H1 (cell line): Measurements from ENCODE around the gene TP53RK. TPM values are rescaled to one million over a fixed set of nuclear protein-coding genes. Genes with fewer than 3 reads are reported as not detected.

Experiments used
- BCL11A ChIP-seq, 2 experiments: IDR thresholded peaks; one replicate each; pipeline ENCODE4 v1.6.1; 2011; ENCODE audit warnings: low read depth in 2 of 2, low read length in 2 of 2, mild to moderate bottlenecking in 2 of 2
- BRCA1 ChIP-seq: IDR thresholded peaks from 2 replicates; pipeline ENCODE4 v1.6.1; 2012; ENCODE audit warnings: low read depth, low read length, improper control_type of control experiment
- CBX5 ChIP-seq: fragments of 300-800, 300-1000 bp; sonication (generic); IDR thresholded peaks from 2 replicates; pipeline ENCODE4 v1.7.1; 2016; ENCODE audit warnings: antibody characterized with exemption, low read length, low read depth
- CBX8 ChIP-seq: fragments of 300-800, 300-1000 bp; sonication (generic); IDR thresholded peaks from 2 replicates; pipeline ENCODE4 v1.7.1; 2016; ENCODE audit warnings: low read depth, low read length, borderline replicate concordance
- CHD1 ChIP-seq: IDR thresholded peaks from 2 replicates; pipeline ENCODE4 v1.6.1; 2012; ENCODE audit warnings: low read depth, low read length, improper control_type of control experiment
- CHD2 ChIP-seq: IDR thresholded peaks from 2 replicates; pipeline ENCODE4 v1.6.1; 2012; ENCODE audit warnings: low read length, improper control_type of control experiment
- EGR1 ChIP-seq: IDR thresholded peaks from 2 replicates; pipeline ENCODE4 v1.6.1; 2011; ENCODE audit warnings: low read depth, low read length, borderline replicate concordance
- EP300 ChIP-seq, 2 experiments: IDR thresholded peaks; 1 replicate in 1 of 2; 2 replicates in 1 of 2; pipeline ENCODE4 v1.6.1; 2011 to 2012; ENCODE audit warnings: low read depth in 2 of 2, low read length in 2 of 2, mild to moderate bottlenecking in 2 of 2, borderline replicate concordance in 1 of 2, inconsistent platforms in 1 of 2, moderate library complexity in 1 of 2
- EZH2 ChIP-seq: fragments of 200-600 bp; sonication (generic); IDR thresholded peaks from 2 replicates; pipeline ENCODE4 v1.7.1; 2012; ENCODE audit warnings: low read depth, mild to moderate bottlenecking, moderate library complexity, low read length, inconsistent platforms; ENCODE audit not compliant: severe bottlenecking
- FOSL1 ChIP-seq: IDR thresholded peaks from 2 replicates; pipeline ENCODE4 v1.6.1; 2011; ENCODE audit warnings: mild to moderate bottlenecking, low read depth, low read length, moderate library complexity; ENCODE audit not compliant: insufficient read depth
- HDAC2 ChIP-seq, 2 experiments: fragments of 300-600 bp in 1 of 2; sonication (generic) in 1 of 2; IDR thresholded peaks; 2 replicates each; pipeline ENCODE4 v1.6.1; 2011 to 2012; ENCODE audit warnings: low read depth in 2 of 2, low read length in 2 of 2, mild to moderate bottlenecking in 2 of 2, moderate library complexity in 2 of 2, borderline replicate concordance in 1 of 2, inconsistent platforms in 1 of 2
- KDM1A ChIP-seq: fragments of 200-600, 300-600 bp; sonication (generic); IDR thresholded peaks from 2 replicates; pipeline ENCODE4 v1.7.1; 2016; ENCODE audit warnings: mild to moderate bottlenecking, low read length, borderline replicate concordance
- KDM5A ChIP-seq: fragments of 200-600 bp; IDR thresholded peaks from 2 replicates; pipeline ENCODE4 v1.7.1; 2012; ENCODE audit warnings: mild to moderate bottlenecking, low read length, inconsistent platforms, mixed read lengths
- MAFK ChIP-seq: IDR thresholded peaks from 2 replicates; pipeline ENCODE4 v1.6.1; 2012; ENCODE audit warnings: low read depth, mild to moderate bottlenecking, improper control_type of control experiment, low read length
- NANOG ChIP-seq: IDR thresholded peaks from 2 replicates; pipeline ENCODE4 v1.6.1; 2011; ENCODE audit warnings: low read length, low read depth, mild to moderate bottlenecking, inconsistent platforms; ENCODE audit not compliant: insufficient read depth, poor library complexity, severe bottlenecking
- POLR2A ChIP-seq, 2 experiments: IDR thresholded peaks; 1 replicate in 1 of 2; 2 replicates in 1 of 2; pipeline ENCODE4 v1.6.1; 2011; ENCODE audit warnings: low read depth in 2 of 2, low read length in 2 of 2, mild to moderate bottlenecking in 2 of 2; ENCODE audit errors: control extremely low read depth in 1 of 2
- POLR2AphosphoS5 ChIP-seq: IDR thresholded peaks from 2 replicates; pipeline ENCODE4 v1.6.1; 2011; ENCODE audit warnings: low read depth, low read length
- POU5F1 ChIP-seq: IDR thresholded peaks from 2 replicates; pipeline ENCODE4 v1.6.1; 2011; ENCODE audit warnings: low read depth, mild to moderate bottlenecking, low read length, moderate library complexity
- RNF2 ChIP-seq: fragments of 200-900, 300-1000 bp; sonication (generic); IDR thresholded peaks from 2 replicates; pipeline ENCODE4 v1.7.1; 2016; ENCODE audit warnings: borderline replicate concordance, low read depth, mild to moderate bottlenecking, antibody characterized with exemption, low read length; ENCODE audit not compliant: poor library complexity, severe bottlenecking; ENCODE audit errors: missing control alignments
- RXRA ChIP-seq: IDR thresholded peaks from 2 replicates; pipeline ENCODE4 v1.6.1; 2011; ENCODE audit warnings: low read depth, mild to moderate bottlenecking, low read length, moderate library complexity; ENCODE audit not compliant: insufficient read depth
- SP2 ChIP-seq: IDR thresholded peaks from 2 replicates; pipeline ENCODE4 v1.6.1; 2012; ENCODE audit warnings: mild to moderate bottlenecking, low read length, inconsistent platforms
- SUZ12 ChIP-seq: fragments of 200-600 bp; sonication (generic); IDR thresholded peaks from 2 replicates; pipeline ENCODE4 v1.6.1; 2012; ENCODE audit warnings: mild to moderate bottlenecking, inconsistent platforms, low read length, moderate library complexity, mixed read lengths
- TAF1 ChIP-seq: IDR thresholded peaks from 2 replicates; pipeline ENCODE4 v1.6.1; 2011; ENCODE audit warnings: mild to moderate bottlenecking, low read depth, low read length
- TBP ChIP-seq: IDR thresholded peaks from 2 replicates; pipeline ENCODE4 v1.6.1; 2011; ENCODE audit warnings: low read depth, low read length, improper control_type of control experiment
- polyA plus RNA-seq, 7 experiments: library from polyadenylated mRNA; depleted of rRNA in 3 of 7; stranded (reverse) in 5 of 7; unstranded in 2 of 7; fragments of >200 nt in 5 of 7; fragments of 200-250 nt in 2 of 7; gene quantifications; 1 replicate in 5 of 7; 2 replicates in 1 of 7; 4 replicates in 1 of 7; pipeline versions ENCODE4 v1.2.1 to v1.2.3, GENCODE V29; 2011 to 2013; ENCODE audit warnings: missing spikeins in 2 of 7, mixed read lengths in 2 of 7
- total RNA-seq: library from RNA; stranded (reverse); fragmentation: NEBNext Ultra II Directional; extraction: Animal tissue kit (Norgen Biotek cat#: 25700); gene quantifications from 2 replicates; pipeline ENCODE4 v1.2.1, GENCODE V29; 2021

The TP53RK gene
- total and polyA plus RNA-seq, 2 of the 8 experiments (the other 6 are each of a cell fraction or from before 2014, with no cell fraction given): 8.5 to 16.3 TPM

DNA sequence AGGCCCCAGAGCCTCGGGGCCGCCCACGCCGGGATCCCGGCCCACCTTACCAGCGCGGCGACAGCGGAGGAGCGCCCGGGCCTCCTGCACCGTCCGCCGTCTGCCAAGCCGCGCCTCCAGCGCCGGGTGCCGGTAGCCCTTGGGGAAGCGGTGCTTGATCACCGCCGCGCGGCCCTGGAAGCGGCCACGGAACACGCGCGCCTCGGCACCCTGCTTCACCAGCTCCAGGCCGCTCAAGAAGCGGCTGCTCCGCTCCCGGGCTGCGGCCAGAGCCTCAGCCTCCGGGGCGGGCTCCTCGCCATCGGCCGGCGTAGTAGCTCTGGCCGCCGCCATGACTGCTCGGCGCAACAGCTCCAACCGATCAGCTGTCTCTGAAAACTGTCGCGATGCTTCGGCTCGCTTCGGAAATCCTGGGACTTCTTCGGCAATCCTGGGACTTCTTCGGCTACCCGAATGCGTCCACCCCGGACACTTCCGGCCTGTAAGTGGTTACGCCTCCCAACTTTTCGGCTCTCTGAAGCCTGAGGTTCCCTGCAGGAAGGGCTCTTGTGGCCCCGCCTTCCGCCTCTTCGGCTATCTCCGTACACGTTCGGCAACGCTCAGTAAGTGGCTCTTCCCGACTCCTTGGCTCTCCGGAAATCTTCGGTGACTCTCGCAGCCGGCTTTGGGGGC is at the start of gene TP53RK (continued):
- TF ChIP-seq HDAC2 (IDR thresholded peaks at IDR 0.05; ENCODE audit: borderline replicate concordance in 1 of 2, low read depth in 2 of 2, low read length in 2 of 2): no peak
- TF ChIP-seq FOSL1: no peak
- TF ChIP-seq BCL11A (IDR thresholded peaks at IDR 0.05; ENCODE audit: low read depth in 2 of 2, low read length in 2 of 2): no peak
- TF ChIP-seq EP300 (IDR thresholded peaks at IDR 0.05; ENCODE audit: borderline replicate concordance in 1 of 2, low read depth in 2 of 2, low read length in 2 of 2): no peak
- TF ChIP-seq POLR2AphosphoS5: peak; percentile 78; the same call in 1 of the 2 replicates
- TF ChIP-seq TAF1: peak; percentile 95
- no peak for TF ChIP-seq EZH2
- no peak for TF ChIP-seq KDM1A
- TF ChIP-seq MAFK: no peak
- TF ChIP-seq RXRA: no peak
- TF ChIP-seq EGR1: no peak
- peak; percentile 87 for TF ChIP-seq TBP
- TF ChIP-seq KDM5A: peak; percentile 56; the same call in 1 of the 2 replicates
- TF ChIP-seq CBX8: no peak
- TF ChIP-seq RNF2: no peak
- peak; percentile 36; the same call in 1 of the 2 replicates for TF ChIP-seq BRCA1
- peak; percentile 70 for TF ChIP-seq CHD2
- no peak for TF ChIP-seq CHD1
- no peak for TF ChIP-seq SP2
- peak; percentile 84 to 92 for TF ChIP-seq POLR2A (IDR thresholded peaks at IDR 0.05; ENCODE audit: control extremely low read depth in 1 of 2, low read depth in 2 of 2, low read length in 2 of 2)
- TF ChIP-seq SUZ12: no peak
- TF ChIP-seq NANOG: no peak
- TF ChIP-seq CBX5: no peak
- no peak for TF ChIP-seq POU5F1
